ENCODE results near the gene PRKG1.

Gene PRKG1

GRCh38 chr10:51635436-51635835 lies 561.1 kb downstream of the PRKG1 start:
- Histone ChIP-seq H3K36me3 (ENCODE audit: insufficient read depth, low read length) (no peaks in the 10 kb centered on the region), H3K27me3 (ENCODE audit: control insufficient read depth, insufficient read depth, low read length) (no peaks in the 10 kb centered on the region), H3K4me2 (ENCODE audit: low read length) (no peak overlapping the region), H3K4me1 (ENCODE audit: control insufficient read depth, insufficient read depth, low read length) (peaks cover 3% of the 10 kb centered on the region), H3K9ac (ENCODE audit: low read depth, low read length) (no peak overlapping the region), H3K4me3 (ENCODE audit: low read length) (no peak overlapping the region), H3K9me3 (replicated peaks; ENCODE audit: low read length) (no peaks in the 10 kb centered on the region)

GRCh38 chr10:51638211-51638610 lies 563.9 kb downstream of the PRKG1 start:
- Histone ChIP-seq H3K4me3 (ENCODE audit: low read length) (no peak overlapping the region), H3K36me3 (ENCODE audit: insufficient read depth, low read length) (no peaks in the 10 kb centered on the region), H3K27me3 (ENCODE audit: control insufficient read depth, insufficient read depth, low read length) (no peaks in the 10 kb centered on the region), H3K9ac (ENCODE audit: low read depth, low read length) (no peak overlapping the region), H3K9me3 (replicated peaks; ENCODE audit: low read length) (no peaks in the 10 kb centered on the region), H3K4me1 (ENCODE audit: control insufficient read depth, insufficient read depth, low read length) (peaks cover under 1% of the 10 kb centered on the region), H3K4me2 (ENCODE audit: low read length) (no peak overlapping the region)

- Histone ChIP-seq H3K36me3 (ENCODE audit: insufficient read depth, low read length) (no peaks in the 10 kb centered on the region), H3K9ac (ENCODE audit: low read depth, low read length) (no peak overlapping the region), H3K4me1 (ENCODE audit: control insufficient read depth, insufficient read depth, low read length) (peaks cover 6% of the 10 kb centered on the region), H3K9me3 (replicated peaks; ENCODE audit: low read length) (no peaks in the 10 kb centered on the region), H3K27me3 (ENCODE audit: control insufficient read depth, insufficient read depth, low read length) (no peaks in the 10 kb centered on the region), H3K4me2 (ENCODE audit: low read length) (no peak overlapping the region), H3K4me3 (ENCODE audit: low read length) (no peak overlapping the region)
Observed at GRCh38 chr10:51638737-51639136, 564.5 kb downstream of the PRKG1 start.

- Histone ChIP-seq H3K4me1 (ENCODE audit: control insufficient read depth, insufficient read depth, low read length) (peaks cover 11% of the 10 kb centered on the region), H3K4me3 (ENCODE audit: low read length) (no peak overlapping the region), H3K27me3 (ENCODE audit: control insufficient read depth, insufficient read depth, low read length) (no peaks in the 10 kb centered on the region), H3K36me3 (ENCODE audit: insufficient read depth, low read length) (no peaks in the 10 kb centered on the region), H3K4me2 (ENCODE audit: low read length) (no peak overlapping the region), H3K9me3 (replicated peaks; ENCODE audit: low read length) (no peaks in the 10 kb centered on the region), H3K9ac (ENCODE audit: low read depth, low read length) (no peak overlapping the region)
Observed at GRCh38 chr10:51640120-51640819, 566.0 kb downstream of the PRKG1 start.

GRCh38 chr10:51642581-51642980 lies 568.3 kb downstream of the PRKG1 start:
- no peak overlapping the region for H3K4me3 ChIP-seq (ENCODE audit: low read length)
- H3K27me3 ChIP-seq (ENCODE audit: control insufficient read depth, insufficient read depth, low read length), result no peaks in the 10 kb centered on the region
- no peaks in the 10 kb centered on the region for H3K9me3 ChIP-seq (replicated peaks; ENCODE audit: low read length)
- no peak overlapping the region for H3K4me2 ChIP-seq (ENCODE audit: low read length)
- peaks cover 11% of the 10 kb centered on the region for H3K4me1 ChIP-seq (ENCODE audit: control insufficient read depth, insufficient read depth, low read length)
- no peaks in the 10 kb centered on the region for H3K36me3 ChIP-seq (ENCODE audit: insufficient read depth, low read length)
- no peak overlapping the region for H3K9ac ChIP-seq (ENCODE audit: low read depth, low read length)

GRCh38 chr10:51643734-51644133 lies 569.4 kb downstream of the PRKG1 start:
- H3K27me3 ChIP-seq (ENCODE audit: control insufficient read depth, insufficient read depth, low read length), result no peaks in the 10 kb centered on the region
- no peak overlapping the region for H3K4me2 ChIP-seq (ENCODE audit: low read length)
- H3K9me3 ChIP-seq (replicated peaks; ENCODE audit: low read length), result no peaks in the 10 kb centered on the region
- H3K9ac ChIP-seq (ENCODE audit: low read depth, low read length), result no peak overlapping the region
- H3K4me3 ChIP-seq (ENCODE audit: low read length), result no peak overlapping the region
- peaks cover 11% of the 10 kb centered on the region for H3K4me1 ChIP-seq (ENCODE audit: control insufficient read depth, insufficient read depth, low read length)
- H3K36me3 ChIP-seq (ENCODE audit: insufficient read depth, low read length), result no peaks in the 10 kb centered on the region

- Histone ChIP-seq H3K27me3 (ENCODE audit: control insufficient read depth, insufficient read depth, low read length) (no peaks in the 10 kb centered on the region), H3K9ac (ENCODE audit: low read depth, low read length) (no peak overlapping the region), H3K9me3 (replicated peaks; ENCODE audit: low read length) (no peaks in the 10 kb centered on the region), H3K4me2 (ENCODE audit: low read length) (no peak overlapping the region), H3K36me3 (ENCODE audit: insufficient read depth, low read length) (no peaks in the 10 kb centered on the region), H3K4me3 (ENCODE audit: low read length) (no peak overlapping the region), H3K4me1 (ENCODE audit: control insufficient read depth, insufficient read depth, low read length) (peaks cover 2% of the 10 kb centered on the region)
Observed at GRCh38 chr10:51649064-51649463, 574.8 kb downstream of the PRKG1 start.

GRCh38 chr10:51651063-51651462 lies 576.8 kb downstream of the PRKG1 start:
- no peak overlapping the region for H3K4me3 ChIP-seq (ENCODE audit: low read length)
- H3K27me3 ChIP-seq (ENCODE audit: control insufficient read depth, insufficient read depth, low read length), result no peaks in the 10 kb centered on the region
- no peaks in the 10 kb centered on the region for H3K4me1 ChIP-seq (ENCODE audit: control insufficient read depth, insufficient read depth, low read length)
- H3K9ac ChIP-seq (ENCODE audit: low read depth, low read length), result no peak overlapping the region
- no peaks in the 10 kb centered on the region for H3K36me3 ChIP-seq (ENCODE audit: insufficient read depth, low read length)
- no peak overlapping the region for H3K4me2 ChIP-seq (ENCODE audit: low read length)
- H3K9me3 ChIP-seq (replicated peaks; ENCODE audit: low read length), result no peaks in the 10 kb centered on the region

GRCh38 chr10:51653025-51653424 lies 578.7 kb downstream of the PRKG1 start:
- H3K4me1 ChIP-seq (ENCODE audit: control insufficient read depth, insufficient read depth, low read length), result no peaks in the 10 kb centered on the region
- H3K4me3 ChIP-seq (ENCODE audit: low read length), result no peak overlapping the region
- H3K9me3 ChIP-seq (replicated peaks; ENCODE audit: low read length), result no peaks in the 10 kb centered on the region
- H3K4me2 ChIP-seq (ENCODE audit: low read length), result no peak overlapping the region
- H3K36me3 ChIP-seq (ENCODE audit: insufficient read depth, low read length), result no peaks in the 10 kb centered on the region
- H3K27me3 ChIP-seq (ENCODE audit: control insufficient read depth, insufficient read depth, low read length), result no peaks in the 10 kb centered on the region
- H3K9ac ChIP-seq (ENCODE audit: low read depth, low read length), result no peak overlapping the region

GRCh38 chr10:51654918-51655317 lies 580.6 kb downstream of the PRKG1 start:
- Histone ChIP-seq H3K4me2 (ENCODE audit: low read length) (no peak overlapping the region), H3K9me3 (replicated peaks; ENCODE audit: low read length) (no peaks in the 10 kb centered on the region), H3K9ac (ENCODE audit: low read depth, low read length) (no peak overlapping the region), H3K36me3 (ENCODE audit: insufficient read depth, low read length) (no peaks in the 10 kb centered on the region), H3K4me3 (ENCODE audit: low read length) (no peak overlapping the region), H3K27me3 (ENCODE audit: control insufficient read depth, insufficient read depth, low read length) (no peaks in the 10 kb centered on the region), H3K4me1 (ENCODE audit: control insufficient read depth, insufficient read depth, low read length) (no peaks in the 10 kb centered on the region)

- Histone ChIP-seq H3K9ac (ENCODE audit: low read depth, low read length) (no peak overlapping the region), H3K4me3 (ENCODE audit: low read length) (no peak overlapping the region), H3K9me3 (replicated peaks; ENCODE audit: low read length) (no peaks in the 10 kb centered on the region), H3K4me2 (ENCODE audit: low read length) (no peak overlapping the region), H3K4me1 (ENCODE audit: control insufficient read depth, insufficient read depth, low read length) (no peaks in the 10 kb centered on the region), H3K27me3 (ENCODE audit: control insufficient read depth, insufficient read depth, low read length) (no peaks in the 10 kb centered on the region), H3K36me3 (ENCODE audit: insufficient read depth, low read length) (no peaks in the 10 kb centered on the region)
Observed at GRCh38 chr10:51656503-51656902, 582.2 kb downstream of the PRKG1 start.

- Histone ChIP-seq H3K4me3 (ENCODE audit: low read length) (no peak overlapping the region), H3K4me1 (ENCODE audit: control insufficient read depth, insufficient read depth, low read length) (no peaks in the 10 kb centered on the region), H3K9me3 (replicated peaks; ENCODE audit: low read length) (no peaks in the 10 kb centered on the region), H3K4me2 (ENCODE audit: low read length) (no peak overlapping the region), H3K36me3 (ENCODE audit: insufficient read depth, low read length) (no peaks in the 10 kb centered on the region), H3K9ac (ENCODE audit: low read depth, low read length) (no peak overlapping the region), H3K27me3 (ENCODE audit: control insufficient read depth, insufficient read depth, low read length) (no peaks in the 10 kb centered on the region)
Observed at GRCh38 chr10:51658000-51658399, 583.7 kb downstream of the PRKG1 start.

Measured in skeletal muscle satellite cell (primary cell).